ENCODE data around the gene SNW1.
"Not testable (repeated sequence)": the region's sequence is repeated elsewhere in the genome, so short reads cannot be mapped to it uniquely, and the experiment has no call there.

Gene SNW1

GRCh38 chr14:77760381-77761204, at the start of gene SNW1:
SNW1 (minus strand) TSS chr14:77761156; CDS start chr14:77761127, 29 bp downstream.
- DNase-seq (ENCODE audit: low spot score), result peak; percentile 91

DNA sequence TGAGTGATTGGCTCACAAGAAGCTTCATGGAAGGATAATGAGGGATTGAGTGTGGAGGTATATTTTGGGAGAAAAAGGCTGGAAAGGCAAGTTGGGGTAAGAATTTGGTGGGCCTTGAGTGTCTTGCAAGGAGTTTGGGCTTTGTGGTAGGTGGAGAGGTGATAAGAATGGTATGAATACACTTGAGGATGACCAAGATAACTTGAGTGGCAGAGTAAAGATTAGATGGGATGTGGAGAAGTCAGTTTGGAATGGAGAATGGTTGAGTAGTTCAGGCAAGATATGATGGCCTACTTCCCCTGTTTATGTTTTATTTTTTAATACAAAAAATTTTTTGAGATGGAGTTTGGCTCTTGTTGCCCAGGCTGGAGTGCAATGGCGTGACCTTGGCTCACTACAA, 48.1 kb upstream of the SNW1 start:
- DNase-seq (ENCODE audit: low spot score), result no peak

DNA sequence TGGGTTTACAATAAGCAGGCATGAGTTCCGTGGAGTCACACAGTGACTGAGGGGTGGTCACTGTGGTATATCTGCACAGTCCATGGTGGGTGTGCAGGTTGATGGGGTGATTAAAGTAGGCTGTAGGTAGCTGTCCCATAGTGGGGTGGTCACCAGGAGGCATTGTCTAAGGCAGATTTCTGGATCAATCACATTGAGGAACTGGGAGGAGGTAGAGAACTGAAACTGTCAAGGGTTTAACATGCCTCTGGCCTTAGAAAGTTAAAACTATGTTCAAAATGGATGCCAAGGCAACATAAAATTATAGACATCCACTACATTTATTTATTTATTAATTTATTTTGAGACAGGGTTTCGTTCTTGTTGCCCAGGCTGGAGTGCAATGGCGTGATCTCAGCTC, 47.3 kb upstream of the SNW1 start:
- DNase-seq (ENCODE audit: low spot score), result no peak

DNA sequence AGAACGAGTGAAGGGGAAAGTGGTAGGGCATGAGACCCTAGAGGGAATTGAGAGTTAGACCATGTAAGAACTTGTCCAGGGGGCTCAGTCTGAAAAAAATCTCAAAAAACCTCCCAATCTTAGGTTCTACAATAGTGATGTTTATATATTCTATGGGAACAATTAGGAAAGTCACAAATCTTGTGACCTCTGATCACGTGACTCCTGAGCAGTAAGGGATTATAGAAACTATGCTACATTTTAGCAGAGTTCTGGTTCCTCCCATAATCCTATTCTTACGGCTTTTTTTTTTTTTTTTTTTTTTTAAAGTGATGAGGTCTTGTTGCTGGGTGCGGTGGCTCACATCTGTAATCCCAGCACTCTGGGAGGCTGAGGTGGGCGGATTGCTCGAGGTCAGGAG, 44.8 kb upstream of the SNW1 start:
- DNase-seq (ENCODE audit: low spot score), result no peak

GRCh38 chr14:77804592-77804991, 43.6 kb upstream of the SNW1 start:
- no peak for DNase-seq (ENCODE audit: low spot score)

GRCh38 chr14:77800814-77801213, 39.9 kb upstream of the SNW1 start:
- no peak for DNase-seq (ENCODE audit: low spot score)

DNA sequence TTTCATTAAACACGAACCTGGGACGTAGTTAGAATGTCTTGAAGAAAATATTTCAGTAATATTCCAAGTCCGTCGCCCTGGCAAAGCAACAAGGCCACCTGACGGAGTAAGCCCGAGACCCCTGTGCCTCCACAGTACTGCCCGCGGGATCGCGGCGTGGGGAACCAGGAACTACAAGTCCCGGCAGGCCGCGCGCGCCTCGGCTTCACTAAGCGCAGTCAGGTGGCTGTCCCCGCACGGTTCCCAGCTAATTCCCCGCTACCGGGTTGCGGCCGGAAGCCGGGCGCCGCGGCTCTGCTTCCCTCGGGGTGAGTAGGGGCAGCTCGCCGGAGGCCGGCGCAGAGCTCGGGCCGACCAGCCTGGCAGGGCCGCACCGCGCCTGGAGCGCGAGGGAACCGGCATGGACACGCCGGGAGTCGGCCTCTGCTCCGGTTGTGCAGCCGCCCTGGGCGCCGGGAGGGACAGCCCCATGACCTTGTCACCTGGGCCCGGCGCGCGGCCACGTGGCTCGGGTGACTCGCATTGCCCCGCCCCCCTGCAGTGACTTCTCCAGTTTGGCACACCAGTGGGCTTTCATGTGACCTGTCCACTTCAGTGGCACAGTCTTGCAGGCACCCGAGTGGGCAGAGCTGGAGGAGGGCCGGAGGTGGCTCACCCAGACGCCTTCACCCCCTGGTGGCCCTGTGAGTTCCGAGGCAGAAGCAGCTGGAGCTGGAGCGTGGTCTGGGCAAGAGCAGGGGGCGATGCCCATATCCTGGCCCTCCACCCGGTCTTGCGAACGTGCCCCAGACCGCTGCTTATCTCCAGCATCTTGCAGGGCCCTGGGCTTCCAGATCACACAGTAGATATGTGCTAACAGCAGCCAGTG, 39.1 kb upstream of the SNW1 start, which contains the start of gene ADCK1:
TSS of gene ADCK1 (plus strand) at position 247 of the 868 bp plus-strand sequence. CDS start 18,870 bp downstream, outside the sequence.
- peak; percentile 88 for DNase-seq (ENCODE audit: low spot score)

DNA sequence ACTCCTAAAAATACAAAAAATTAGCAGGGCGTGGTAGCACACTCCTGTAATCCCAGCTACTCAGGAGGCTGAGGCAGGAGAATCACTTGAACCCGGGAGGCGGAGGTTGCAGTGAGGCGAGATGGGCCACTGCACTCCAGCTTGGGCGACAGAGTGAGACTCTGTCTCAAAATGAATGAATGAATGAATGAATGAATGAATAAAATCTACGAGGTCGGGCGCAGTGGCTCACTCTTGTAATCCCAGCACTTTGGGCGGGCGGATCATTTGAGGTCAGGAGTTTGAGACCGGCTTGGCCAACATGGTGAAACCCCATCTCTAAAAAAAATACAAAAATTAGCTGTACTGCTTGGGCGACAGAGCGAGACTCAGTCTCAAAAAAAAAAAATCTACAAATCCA, 38.5 kb upstream of the SNW1 start:
- DNase-seq (ENCODE audit: low spot score), result not testable (repeated sequence)

DNA sequence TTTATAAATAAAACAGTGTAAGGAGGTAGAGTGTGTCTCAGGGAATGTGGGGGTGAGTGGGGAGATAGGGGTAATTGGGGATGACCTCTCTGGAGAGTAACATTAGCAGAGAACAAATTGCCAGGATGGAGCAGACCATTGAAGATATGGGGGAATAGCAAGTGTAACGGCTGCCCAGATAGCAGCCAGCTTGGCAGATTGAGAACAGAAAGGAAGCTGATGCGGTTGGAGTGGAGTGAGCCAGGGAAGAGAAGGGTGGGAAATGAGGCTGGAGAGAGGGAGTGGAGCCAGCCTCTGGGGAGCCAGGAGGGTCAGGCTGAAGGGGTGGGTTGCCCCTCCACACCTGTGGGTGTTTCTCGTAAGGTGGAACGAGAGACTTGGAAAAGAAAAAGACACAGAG, 33.4 kb upstream of the SNW1 start:
- no peak for DNase-seq (ENCODE audit: low spot score)

DNA sequence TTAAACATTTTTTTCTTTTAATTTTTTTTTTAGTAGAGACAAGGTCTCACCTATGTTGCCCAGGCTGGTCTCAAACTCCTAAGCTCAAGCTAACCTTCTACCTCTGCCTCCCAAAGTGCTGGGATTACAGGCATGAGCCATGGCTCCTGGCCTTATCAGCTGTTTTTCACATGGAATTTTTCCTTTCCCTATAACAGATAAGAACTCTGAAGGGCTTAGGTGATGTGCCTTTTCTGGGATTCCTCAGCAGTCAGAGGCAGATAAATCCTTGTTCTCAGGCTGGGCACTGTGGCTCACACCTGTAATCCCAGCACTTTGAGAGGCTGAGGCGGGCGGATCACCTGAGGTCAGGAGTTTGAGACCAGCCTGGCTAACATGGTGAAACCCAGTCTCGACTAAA, 32.3 kb upstream of the SNW1 start:
- DNase-seq (ENCODE audit: low spot score), result not testable (repeated sequence)

DNA sequence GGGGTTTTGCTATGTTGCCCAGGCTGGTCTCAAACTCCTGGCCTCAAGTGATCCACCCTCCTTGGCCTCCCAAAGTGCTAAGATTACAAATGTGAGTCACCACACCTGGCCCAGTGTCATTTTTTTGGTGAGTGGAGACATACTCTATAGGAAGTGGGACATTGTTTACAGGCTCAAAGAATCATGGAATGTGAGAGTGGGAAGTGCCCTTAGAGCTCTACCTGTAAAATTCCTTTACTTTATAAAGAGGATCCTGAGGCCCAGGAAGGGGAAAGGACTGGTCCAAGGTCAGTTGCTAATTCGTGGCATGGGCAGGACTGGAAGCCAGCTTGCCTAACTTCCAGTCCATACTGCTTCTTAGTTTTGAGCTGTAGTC, 30.3 kb upstream of the SNW1 start:
- no peak for DNase-seq (ENCODE audit: low spot score)

GRCh38 chr14:77790566-77791224, 29.7 kb upstream of the SNW1 start:
- DNase-seq (ENCODE audit: low spot score), result no peak

- DNase-seq (ENCODE audit: low spot score), result no peak
Measured at GRCh38 chr14:77786148-77786547, 25.2 kb upstream of the SNW1 start.

GRCh38 chr14:77782202-77782601, 21.2 kb upstream of the SNW1 start:
- no peak for DNase-seq (ENCODE audit: low spot score)

DNA sequence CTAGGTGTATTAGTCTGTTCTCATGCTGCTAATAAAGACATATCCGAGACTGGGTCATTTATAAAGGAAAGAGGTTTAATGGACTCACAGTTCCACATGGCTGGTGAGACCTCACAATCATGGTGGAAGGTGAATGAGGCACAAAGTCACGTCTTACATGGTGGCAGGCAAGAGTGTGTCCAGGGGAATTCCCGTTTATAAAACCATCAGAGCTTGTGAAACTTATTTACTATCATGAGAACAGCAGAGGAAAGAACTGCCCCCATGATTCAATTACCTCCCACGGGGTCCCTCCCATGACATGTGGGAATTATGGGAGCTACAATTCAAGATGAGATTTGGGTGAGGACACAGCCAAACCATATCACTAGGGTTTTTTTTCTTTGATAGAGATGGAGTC, 13.0 kb upstream of the SNW1 start:
- DNase-seq (ENCODE audit: low spot score), result not testable (repeated sequence)

DNA sequence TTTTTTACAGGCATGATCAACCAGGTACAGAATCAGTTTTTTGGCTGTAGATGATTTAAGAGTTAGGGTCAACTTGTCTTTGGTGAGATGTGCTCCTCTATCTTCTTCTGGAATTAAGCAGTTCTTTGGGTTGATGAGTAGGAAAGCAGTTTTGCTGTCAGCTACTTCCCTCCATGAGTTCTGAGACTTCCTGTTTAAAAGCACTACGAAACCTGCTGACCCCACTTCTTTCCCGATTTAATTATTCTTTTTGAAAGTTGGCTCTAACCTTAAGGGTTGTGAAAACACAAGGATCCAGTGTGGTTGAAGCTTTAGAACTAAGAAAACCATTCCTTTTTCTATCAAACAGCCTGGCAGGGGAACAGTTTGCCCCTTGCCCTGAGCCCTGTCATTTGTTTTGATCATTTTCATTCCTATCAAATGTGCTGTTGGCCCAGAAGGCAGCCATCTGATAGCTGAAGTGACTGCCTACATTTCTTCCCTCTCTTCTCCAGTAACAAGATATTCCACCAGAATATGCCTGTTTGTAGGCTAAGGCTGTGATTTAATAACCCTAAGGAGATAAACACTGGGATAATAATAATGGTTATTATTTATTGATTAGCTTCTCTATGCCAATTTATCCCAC, 7.6 kb upstream of the SNW1 start:
- not testable (repeated sequence) for DNase-seq (ENCODE audit: low spot score)

DNA sequence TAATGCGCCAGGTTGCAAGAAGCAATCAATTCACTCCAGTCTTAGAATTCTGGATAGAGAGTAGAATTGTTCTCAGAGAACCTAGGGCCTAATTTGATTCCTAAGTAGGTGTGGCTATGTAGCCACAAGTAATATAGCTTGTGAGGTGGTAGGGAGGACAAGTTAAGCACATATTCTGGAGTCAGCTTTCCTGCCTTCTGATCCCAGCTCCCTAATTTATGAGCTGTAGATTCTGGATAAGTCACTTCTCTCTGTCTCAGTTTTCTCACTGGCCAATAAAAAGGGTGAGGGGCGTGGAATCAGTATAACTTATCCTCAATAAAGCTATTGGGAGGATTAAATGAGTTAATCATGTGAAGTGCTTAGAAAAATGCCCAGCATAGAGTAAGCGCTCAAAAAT, 3.0 kb upstream of the SNW1 start:
- DNase-seq (ENCODE audit: low spot score), result no peak

DNA sequence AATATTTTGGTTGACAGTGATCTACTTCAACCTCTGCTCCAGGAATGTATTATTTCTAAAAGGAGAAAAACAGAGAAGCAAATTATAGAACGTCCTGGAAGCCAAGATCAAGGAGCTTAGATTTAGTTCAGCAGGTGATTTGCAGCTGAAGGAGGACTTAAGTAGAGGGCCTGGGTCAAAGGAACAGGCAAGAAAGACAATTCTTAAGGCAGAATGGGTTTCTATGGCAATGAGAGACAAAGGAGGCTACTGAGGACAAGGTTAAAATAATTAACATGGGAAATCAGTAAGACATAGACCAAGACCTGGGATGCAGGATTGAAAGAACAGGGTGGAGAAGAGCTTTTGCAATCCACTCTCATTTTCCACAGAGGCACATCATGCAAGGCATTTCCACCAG, 2.4 kb upstream of the SNW1 start:
- no peak for DNase-seq (ENCODE audit: low spot score)

- DNase-seq (ENCODE audit: low spot score), result no peak
Measured at GRCh38 chr14:77761205-77761931, 412 bp upstream of the SNW1 start.

DNA sequence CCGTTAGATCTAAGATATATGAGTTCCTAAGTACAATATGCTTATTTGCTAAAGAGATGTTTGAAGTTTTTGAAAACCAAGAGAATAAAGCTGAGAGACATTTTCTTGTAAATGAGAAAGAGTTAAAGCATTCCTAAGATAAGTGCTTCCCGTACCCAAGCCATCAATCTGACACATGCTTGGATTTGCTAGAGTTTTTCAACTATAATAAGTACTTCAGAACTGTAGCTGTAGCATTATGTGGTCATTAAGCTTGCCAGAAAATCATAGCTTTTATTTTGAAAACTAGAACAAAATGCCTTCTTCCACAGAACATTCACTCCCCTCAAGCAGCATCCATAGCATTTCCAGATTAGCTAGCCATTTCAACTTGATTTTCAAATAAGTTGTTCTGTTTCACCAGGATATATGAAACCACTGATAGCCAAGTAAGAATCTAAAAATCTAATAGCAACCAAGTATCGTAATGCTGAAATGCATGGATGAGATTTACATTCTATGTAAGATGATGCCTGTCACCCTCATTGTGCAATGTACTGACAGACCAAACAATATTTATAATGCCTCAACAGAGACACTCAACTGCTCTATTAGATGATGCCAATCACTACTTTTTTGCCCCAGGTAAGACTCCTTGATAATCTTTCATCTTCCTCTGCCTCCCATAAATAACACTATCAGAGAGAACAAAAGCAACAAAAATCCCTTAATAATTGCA, 8.0 kb downstream of the SNW1 start:
- no peak for DNase-seq (ENCODE audit: low spot score)

DNA sequence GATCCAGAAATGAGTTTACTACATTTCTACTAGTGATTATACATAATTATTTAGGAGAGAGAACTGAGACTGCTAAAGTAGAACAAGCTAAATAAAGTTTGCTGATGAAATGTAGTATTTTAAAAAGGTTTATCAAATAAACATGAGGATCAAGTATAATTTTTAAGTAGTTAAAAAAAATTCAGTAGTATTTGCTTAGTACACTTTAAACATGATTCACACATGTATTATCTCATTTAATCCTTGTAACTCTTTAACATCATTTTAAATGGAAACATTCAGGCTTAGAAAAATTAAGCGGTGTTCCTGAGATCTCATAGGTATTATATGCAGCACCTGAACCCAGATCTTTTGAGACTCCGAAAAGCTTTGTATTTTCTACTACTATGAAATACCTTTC, 8.7 kb downstream of the SNW1 start:
- no peak for DNase-seq (ENCODE audit: low spot score)
